ENCODE results near the gene NOP9.

The NOP9 gene

DNA sequence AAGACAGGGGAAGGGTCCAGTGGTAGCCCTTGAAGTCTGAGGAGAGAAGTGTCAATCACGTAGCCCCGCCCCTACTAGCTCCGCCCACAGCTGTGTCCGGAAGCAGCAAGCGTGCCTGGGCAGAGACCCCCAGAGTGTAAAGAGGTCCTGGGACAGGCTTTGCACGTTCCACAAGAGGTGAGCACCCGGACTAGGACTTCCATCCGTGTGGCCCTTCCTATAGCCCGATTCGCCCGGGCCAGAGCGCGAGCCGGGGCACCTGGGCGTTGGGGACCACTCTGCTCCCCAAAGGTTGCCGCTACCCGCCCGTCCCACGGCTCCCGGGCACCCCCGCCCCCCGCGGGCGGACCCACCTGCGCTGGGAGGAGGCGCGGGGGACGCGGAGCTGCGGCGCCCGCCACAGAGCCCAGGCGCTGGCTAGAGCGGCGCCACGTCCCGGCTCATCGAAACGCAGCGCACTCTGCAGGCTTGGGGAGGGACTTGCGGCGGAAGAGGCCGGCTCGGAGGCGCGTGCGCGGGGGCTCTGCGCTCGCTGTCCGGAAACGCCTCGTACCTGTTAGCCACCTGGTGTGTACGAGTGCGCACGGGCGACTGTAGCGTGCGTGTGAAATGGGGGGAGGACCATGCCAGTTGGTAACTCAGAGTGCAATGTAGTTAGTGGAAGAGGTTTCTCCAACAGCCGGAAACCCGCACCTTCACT, 28.4 kb upstream of the NOP9 start, which contains the start of gene RABGGTA:
Gene RABGGTA, minus strand, starts transcription at position 464 of the 700 bp plus-strand sequence. CDS start 482 bp downstream, outside the sequence.
- peaks cover 5% of the 10 kb centered on the region for H3K36me3 Mint-ChIP-seq (ENCODE audit: low read depth)
- H3K27ac Mint-ChIP-seq, result peak within 1 kb of the TSS; percentile 46 to 97 (median 97)
- TF ChIP-seq, protein P1, sequence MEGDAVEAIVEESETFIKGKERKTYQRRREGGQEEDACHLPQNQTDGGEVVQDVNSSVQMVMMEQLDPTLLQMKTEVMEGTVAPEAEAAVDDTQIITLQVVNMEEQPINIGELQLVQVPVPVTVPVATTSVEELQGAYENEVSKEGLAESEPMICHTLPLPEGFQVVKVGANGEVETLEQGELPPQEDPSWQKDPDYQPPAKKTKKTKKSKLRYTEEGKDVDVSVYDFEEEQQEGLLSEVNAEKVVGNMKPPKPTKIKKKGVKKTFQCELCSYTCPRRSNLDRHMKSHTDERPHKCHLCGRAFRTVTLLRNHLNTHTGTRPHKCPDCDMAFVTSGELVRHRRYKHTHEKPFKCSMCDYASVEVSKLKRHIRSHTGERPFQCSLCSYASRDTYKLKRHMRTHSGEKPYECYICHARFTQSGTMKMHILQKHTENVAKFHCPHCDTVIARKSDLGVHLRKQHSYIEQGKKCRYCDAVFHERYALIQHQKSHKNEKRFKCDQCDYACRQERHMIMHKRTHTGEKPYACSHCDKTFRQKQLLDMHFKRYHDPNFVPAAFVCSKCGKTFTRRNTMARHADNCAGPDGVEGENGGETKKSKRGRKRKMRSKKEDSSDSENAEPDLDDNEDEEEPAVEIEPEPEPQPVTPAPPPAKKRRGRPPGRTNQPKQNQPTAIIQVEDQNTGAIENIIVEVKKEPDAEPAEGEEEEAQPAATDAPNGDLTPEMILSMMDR (IDR thresholded peaks at IDR 0.05; ENCODE audit: unreplicated experiment in 3 of 3), result peak; percentile 70 to 75 (median 71)
- peaks cover 14% of the 10 kb centered on the region for H3K4me1 Mint-ChIP-seq
- no peaks in the 10 kb centered on the region for H3K9me3 Mint-ChIP-seq
- H3K4me3 Mint-ChIP-seq, result peak within 1 kb of the TSS; percentile 90 to 96 (median 95)
- H3K27me3 Mint-ChIP-seq (ENCODE audit: low read depth), result no peaks in the 10 kb centered on the region

DNA sequence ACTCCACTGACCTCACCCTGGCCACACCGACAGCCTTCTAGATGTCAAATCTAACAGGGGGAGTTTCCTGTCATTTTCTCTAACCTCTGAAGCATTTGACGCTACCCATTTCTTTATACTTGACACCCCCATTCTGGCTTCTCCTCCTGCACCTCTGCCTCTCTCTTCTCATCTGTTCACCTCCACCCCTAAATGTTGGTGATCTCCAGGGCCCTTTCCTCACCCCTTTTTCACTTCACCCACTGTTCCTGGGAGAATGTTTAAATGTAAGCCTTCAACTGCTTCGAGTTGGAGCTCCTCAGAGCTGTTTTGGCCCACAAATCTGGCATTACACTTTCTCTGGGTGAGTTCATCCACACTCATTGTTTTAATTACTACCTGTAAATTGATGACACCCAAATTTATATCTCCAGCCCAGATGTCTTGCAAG, 27.8 kb upstream of the NOP9 start:
- Mint-ChIP-seq H3K4me3 (peak overlapping the region; percentile 90 to 92 (median 91)), H3K36me3 (ENCODE audit: low read depth) (peaks cover 5% of the 10 kb centered on the region), H3K27ac (peak overlapping the region; percentile 46 to 88 (median 78)), H3K9me3 (no peaks in the 10 kb centered on the region), H3K4me1 (peaks cover 14% of the 10 kb centered on the region), H3K27me3 (ENCODE audit: low read depth) (no peaks in the 10 kb centered on the region)
- TF ChIP-seq, protein P1 (IDR thresholded peaks at IDR 0.05; ENCODE audit: unreplicated experiment in 3 of 3), result no peak

DNA sequence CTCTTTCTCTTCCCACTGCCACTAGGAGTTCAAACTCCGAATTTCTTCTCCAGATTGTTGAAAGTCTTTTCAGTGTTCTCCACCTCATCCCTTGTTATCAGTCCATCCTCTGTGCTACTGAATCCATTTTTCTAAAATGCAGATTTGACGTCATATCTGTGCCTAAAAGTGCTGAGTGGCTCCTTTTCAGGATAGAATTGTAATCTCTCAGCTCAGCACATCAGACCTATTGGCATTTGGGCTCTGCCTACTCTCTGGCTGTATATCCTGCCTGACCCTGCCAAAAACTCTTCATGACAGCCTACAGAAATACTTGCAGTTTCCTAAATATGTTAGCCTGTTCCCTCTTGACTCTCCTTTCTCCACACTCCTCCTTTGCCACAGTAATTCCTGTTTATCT, 27.2 kb upstream of the NOP9 start:
- H3K36me3 Mint-ChIP-seq (ENCODE audit: low read depth), result no peaks in the 10 kb centered on the region
- TF ChIP-seq, protein P1 (IDR thresholded peaks at IDR 0.05; ENCODE audit: unreplicated experiment in 3 of 3), result no peak
- H3K4me1 Mint-ChIP-seq, result peaks cover 14% of the 10 kb centered on the region
- no peaks in the 10 kb centered on the region for H3K9me3 Mint-ChIP-seq
- H3K4me3 Mint-ChIP-seq, result peak overlapping the region; percentile 90 to 92 (median 91)
- no peaks in the 10 kb centered on the region for H3K27me3 Mint-ChIP-seq (ENCODE audit: low read depth)
- H3K27ac Mint-ChIP-seq, result peak overlapping the region; percentile 46 to 88 (median 78)

DNA sequence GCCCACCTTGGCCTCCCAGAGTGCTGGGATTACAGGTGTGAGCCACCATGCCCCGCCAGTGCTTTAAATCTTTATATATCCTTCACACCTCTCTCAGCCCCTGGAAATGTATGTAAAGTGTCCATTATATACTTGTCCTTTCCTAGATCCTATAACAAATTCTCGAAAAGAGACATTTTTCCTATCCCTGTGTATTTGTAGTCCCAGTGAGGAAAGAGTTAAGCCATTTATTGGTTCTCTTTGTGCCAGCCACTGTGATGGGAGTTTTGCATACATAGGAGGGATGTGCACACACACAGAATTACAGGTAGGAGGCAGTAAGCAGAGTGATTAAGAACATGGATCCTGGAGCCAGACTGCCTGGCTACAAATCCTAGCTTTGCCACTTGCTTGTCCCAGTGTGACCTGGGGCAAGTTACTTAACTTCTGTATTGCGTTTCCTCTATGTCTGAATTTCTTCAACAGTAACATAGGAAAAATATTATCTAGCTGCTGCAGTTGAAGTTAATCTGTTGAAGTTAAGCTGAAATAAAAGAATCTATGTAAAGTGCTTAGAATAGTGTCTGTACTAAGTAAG, 26.1 kb upstream of the NOP9 start:
- peak overlapping the region in 2 of 3 experiments; percentile 8 to 33 for H3K27ac Mint-ChIP-seq
- TF ChIP-seq, protein P1 (IDR thresholded peaks at IDR 0.05; ENCODE audit: unreplicated experiment in 3 of 3), result peak in 1 of 3 experiments; percentile 16
- H3K27me3 Mint-ChIP-seq (ENCODE audit: low read depth), result no peaks in the 10 kb centered on the region

DNA sequence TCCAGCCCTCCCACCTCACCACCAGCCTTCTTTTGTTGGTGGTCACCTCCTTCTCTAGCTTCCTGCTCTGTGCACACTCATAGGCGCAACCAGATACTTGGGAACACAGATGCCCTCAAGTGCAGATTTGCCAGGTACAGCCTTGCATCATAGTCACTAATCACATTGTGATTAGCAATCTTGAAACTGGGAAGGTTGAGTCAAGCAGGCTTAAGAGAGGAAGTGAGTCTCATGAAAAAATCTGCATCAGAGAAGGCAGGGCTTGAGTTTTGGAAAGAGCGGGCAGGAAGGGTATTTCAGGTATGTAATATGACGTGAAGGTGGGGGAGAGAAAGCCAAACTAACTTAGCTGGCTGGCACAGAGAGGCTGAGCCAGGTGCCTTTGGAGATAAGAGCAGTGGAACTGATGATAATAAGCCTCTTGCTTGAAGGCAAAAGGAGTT, 25.5 kb upstream of the NOP9 start:
- Mint-ChIP-seq H3K27ac (no peak overlapping the region), H3K9me3 (no peaks in the 10 kb centered on the region), H3K36me3 (ENCODE audit: low read depth) (no peaks in the 10 kb centered on the region), H3K4me1 (peaks cover 14% of the 10 kb centered on the region), H3K4me3 (no peak overlapping the region), H3K27me3 (ENCODE audit: low read depth) (no peaks in the 10 kb centered on the region)
- TF ChIP-seq, protein P1 (IDR thresholded peaks at IDR 0.05; ENCODE audit: unreplicated experiment in 3 of 3), result no peak

More for the DNA sequence above, 26.1 kb upstream of the NOP9 start:
- Mint-ChIP-seq H3K36me3 (ENCODE audit: low read depth) (no peaks in the 10 kb centered on the region), H3K9me3 (no peaks in the 10 kb centered on the region), H3K4me1 (peaks cover 14% of the 10 kb centered on the region), H3K4me3 (peak overlapping the region; percentile 68 to 82 (median 78))
